Suprapubic skin (tissue), 4 donors: ENCODE results near the gene PAOX. TPM values are rescaled to one million over a fixed set of nuclear protein-coding genes. Genes with fewer than 3 reads are reported as not detected.

ENCODE experiments used
- DNase-seq, 2 donors: peaks; one replicate each; pipeline ENCODE4 v3.0.0-alpha.2; 2019; ENCODE audit warnings: low spot score in 2 of 2
- H3K27ac ChIP-seq: fragments of 200-600 bp; sonication (generic); one replicate; pipeline ENCODE4 v1.5.1; 2019
- H3K27me3 ChIP-seq: fragments of 200-600 bp; sonication (generic); one replicate; pipeline ENCODE4 v1.5.1; 2019
- H3K36me3 ChIP-seq: fragments of 200-600 bp; sonication (generic); one replicate; pipeline ENCODE4 v1.5.1; 2019
- H3K4me1 ChIP-seq: fragments of 200-600 bp; sonication (generic); one replicate; pipeline ENCODE4 v1.5.1; 2019
- H3K4me3 ChIP-seq: fragments of 200-600 bp; sonication (generic); one replicate; pipeline ENCODE4 v1.5.1; 2019; ENCODE audit warnings: mild to moderate bottlenecking
- H3K9me3 ChIP-seq: fragments of 200-600 bp; sonication (generic); one replicate; pipeline ENCODE4 v1.5.1; 2019
- EP300 ChIP-seq: sonication (generic); formaldehyde crosslinking; IDR thresholded peaks from one replicate; pipeline ENCODE4 v1.6.1; 2017; ENCODE audit warnings: antibody characterized with exemption
- POLR2A ChIP-seq, 2 donors: fragments of 450-650 bp; IDR thresholded peaks; one replicate each; pipeline ENCODE4 v1.6.1; 2017; ENCODE audit warnings: antibody characterized with exemption in 2 of 2, mild to moderate bottlenecking in 2 of 2, moderate library complexity in 2 of 2
- POLR2AphosphoS5 ChIP-seq, 3 donors: sonication (generic); formaldehyde crosslinking; IDR thresholded peaks; one replicate each; pipeline ENCODE4 v1.6.1; 2017; ENCODE audit warnings: antibody characterized with exemption in 3 of 3
- WGBS: methylation state at CpG from one replicate; pipeline ENCODE4 v1.1.5; 2018; 5-methylcytosine and 5-hydroxymethylcytosine counted together
- total RNA-seq, 4 donors: library from RNA; depleted of rRNA; stranded (reverse); fragments of >200 nt; gene quantifications; one replicate each; pipeline ENCODE4 v1.1.0, GENCODE V29; 2016
- TF ChIP-seq, protein P1 (sequence below), 2 donors: fragments of 200-600 bp in 1 of 2; fragments of 450-650 bp in 1 of 2; sonication (generic) in 1 of 2; IDR thresholded peaks; one replicate each; pipeline ENCODE4 v1.5.1; 2016 to 2019; ENCODE audit warnings: antibody characterized with exemption in 2 of 2, mild to moderate bottlenecking in 1 of 2, moderate library complexity in 1 of 2

The PAOX gene
- total RNA-seq, 4 donors from 2014 or later, result 7.8 to 23.4 (median 14.3) TPM

- 83% methylated on average over 1 of the region's 12 CpGs for WGBS
- peaks cover 13% of the 10 kb centered on the region for H3K4me1 ChIP-seq
- peaks cover 30% of the 10 kb centered on the region for H3K27me3 ChIP-seq
- DNase-seq, result peak in 1 of 2 donors; percentile 56
- no peak overlapping the region for H3K27ac ChIP-seq
- no peaks in the 10 kb centered on the region for H3K9me3 ChIP-seq
- TF ChIP-seq, protein P1, sequence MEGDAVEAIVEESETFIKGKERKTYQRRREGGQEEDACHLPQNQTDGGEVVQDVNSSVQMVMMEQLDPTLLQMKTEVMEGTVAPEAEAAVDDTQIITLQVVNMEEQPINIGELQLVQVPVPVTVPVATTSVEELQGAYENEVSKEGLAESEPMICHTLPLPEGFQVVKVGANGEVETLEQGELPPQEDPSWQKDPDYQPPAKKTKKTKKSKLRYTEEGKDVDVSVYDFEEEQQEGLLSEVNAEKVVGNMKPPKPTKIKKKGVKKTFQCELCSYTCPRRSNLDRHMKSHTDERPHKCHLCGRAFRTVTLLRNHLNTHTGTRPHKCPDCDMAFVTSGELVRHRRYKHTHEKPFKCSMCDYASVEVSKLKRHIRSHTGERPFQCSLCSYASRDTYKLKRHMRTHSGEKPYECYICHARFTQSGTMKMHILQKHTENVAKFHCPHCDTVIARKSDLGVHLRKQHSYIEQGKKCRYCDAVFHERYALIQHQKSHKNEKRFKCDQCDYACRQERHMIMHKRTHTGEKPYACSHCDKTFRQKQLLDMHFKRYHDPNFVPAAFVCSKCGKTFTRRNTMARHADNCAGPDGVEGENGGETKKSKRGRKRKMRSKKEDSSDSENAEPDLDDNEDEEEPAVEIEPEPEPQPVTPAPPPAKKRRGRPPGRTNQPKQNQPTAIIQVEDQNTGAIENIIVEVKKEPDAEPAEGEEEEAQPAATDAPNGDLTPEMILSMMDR (IDR thresholded peaks at IDR 0.05), result no peak
- TF ChIP-seq POLR2AphosphoS5 (IDR thresholded peaks at IDR 0.05) (no peak), EP300 (no peak), POLR2A (IDR thresholded peaks at IDR 0.05) (no peak)
- H3K36me3 ChIP-seq, result no peaks in the 10 kb centered on the region
- H3K4me3 ChIP-seq, result no peak overlapping the region
Measured at GRCh38 chr10:133350283-133350949, 28.6 kb upstream of the PAOX start.

- H3K9me3 ChIP-seq, result no peaks in the 10 kb centered on the region
- peaks cover 30% of the 10 kb centered on the region for H3K27me3 ChIP-seq
- no peaks in the 10 kb centered on the region for H3K36me3 ChIP-seq
- no peak for TF ChIP-seq POLR2A (IDR thresholded peaks at IDR 0.05)
- TF ChIP-seq, protein P1 (IDR thresholded peaks at IDR 0.05), result no peak
- no peak for TF ChIP-seq POLR2AphosphoS5 (IDR thresholded peaks at IDR 0.05)
- TF ChIP-seq EP300, result no peak
- no peak for DNase-seq
- H3K27ac ChIP-seq, result no peak overlapping the region
- H3K4me1 ChIP-seq, result peaks cover 14% of the 10 kb centered on the region
- no peak overlapping the region for H3K4me3 ChIP-seq
- 63% methylated on average over 3 of the region's 13 CpGs for WGBS
Measured at GRCh38 chr10:133350950-133351329, 28.1 kb upstream of the PAOX start.

DNA sequence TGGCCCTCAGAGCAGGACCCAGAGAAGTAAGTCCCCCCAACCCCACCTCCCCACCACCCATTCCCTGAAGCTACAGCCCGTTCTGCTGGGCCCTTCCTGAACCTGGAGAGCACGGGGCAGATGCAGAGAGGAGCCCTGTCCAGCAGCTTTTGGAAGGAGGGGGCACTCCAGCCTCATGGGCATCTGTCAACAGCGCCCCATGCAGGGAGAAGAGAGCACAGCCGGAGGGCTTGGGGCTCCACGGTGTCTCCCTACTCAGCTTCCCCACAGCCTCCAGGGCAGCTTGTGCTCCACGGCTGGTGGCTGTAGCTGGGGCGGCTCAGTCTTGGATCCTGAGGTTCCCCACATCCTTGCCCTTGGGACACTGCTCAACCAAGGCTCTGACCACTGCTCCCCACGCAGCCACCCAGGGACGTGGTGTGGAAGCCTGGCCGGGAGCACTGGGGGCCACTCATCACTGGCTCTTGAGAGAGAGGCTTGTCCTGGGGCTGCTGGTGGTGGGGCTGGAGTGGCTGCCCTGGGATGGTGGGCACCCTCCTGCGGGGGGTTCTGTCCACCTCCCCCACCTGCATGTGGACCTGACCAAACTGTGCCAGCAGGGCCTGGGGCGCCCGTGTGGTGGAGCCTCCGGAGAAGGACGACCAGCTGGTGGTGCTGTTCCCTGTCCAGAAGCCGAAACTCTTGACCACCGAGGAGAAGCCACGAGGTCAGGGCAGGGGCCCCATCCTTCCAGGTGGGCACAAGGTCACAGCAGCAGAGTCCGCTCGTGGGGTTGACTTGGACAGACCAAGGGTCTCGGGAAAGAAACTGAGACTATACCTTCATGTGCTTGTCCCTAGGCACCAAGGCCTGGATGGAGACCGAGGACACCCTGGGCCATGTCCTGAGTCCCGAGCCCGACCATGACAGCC lies 27.4 kb upstream of the PAOX start:
- Histone ChIP-seq H3K27ac (no peak overlapping the region), H3K36me3 (no peaks in the 10 kb centered on the region), H3K27me3 (peaks cover 25% of the 10 kb centered on the region), H3K9me3 (no peaks in the 10 kb centered on the region), H3K4me3 (no peak overlapping the region), H3K4me1 (peaks cover 21% of the 10 kb centered on the region)
- WGBS, result 77% methylated on average over 17 of the region's 24 CpGs
- DNase-seq, result peak in 1 of 2 donors; percentile 56
- TF ChIP-seq EP300 (no peak), POLR2A (IDR thresholded peaks at IDR 0.05) (no peak), POLR2AphosphoS5 (IDR thresholded peaks at IDR 0.05) (no peak)
- TF ChIP-seq, protein P1 (IDR thresholded peaks at IDR 0.05), result no peak

GRCh38 chr10:133353202-133353959 lies 25.7 kb upstream of the PAOX start:
- no peaks in the 10 kb centered on the region for H3K9me3 ChIP-seq
- H3K27me3 ChIP-seq, result peaks cover 8% of the 10 kb centered on the region
- DNase-seq, result peak in 1 of 2 donors; percentile 64
- peaks cover 33% of the 10 kb centered on the region for H3K4me1 ChIP-seq
- TF ChIP-seq EP300, result no peak
- TF ChIP-seq, protein P1 (IDR thresholded peaks at IDR 0.05), result no peak
- no peak for TF ChIP-seq POLR2AphosphoS5 (IDR thresholded peaks at IDR 0.05)
- no peak for TF ChIP-seq POLR2A (IDR thresholded peaks at IDR 0.05)
- H3K27ac ChIP-seq, result no peak overlapping the region
- H3K36me3 ChIP-seq, result no peaks in the 10 kb centered on the region
- H3K4me3 ChIP-seq, result no peak overlapping the region
- 71% methylated on average over 1 of the region's 16 CpGs for WGBS
